Neural cell (in vitro differentiated cells): ENCODE data around the gene RASIP1. TPM values are rescaled to one million over a fixed set of nuclear protein-coding genes. Genes with fewer than 3 reads are reported as not detected.

Source experiments
- H2AFZ ChIP-seq: fragments of 200-600, 300-800 bp; sonication (generic), shearing (Covaris generic); 2 replicates; pipeline ENCODE4 v1.6.0; 2014; ENCODE audit warnings: low read depth, mild to moderate bottlenecking, antibody characterized with exemption, low read length, moderate library complexity
- H3F3A ChIP-seq: fragments of 200-600 bp; shearing (Covaris generic); 2 replicates; pipeline ENCODE4 v1.6.1; 2016; ENCODE audit warnings: mild to moderate bottlenecking, moderate library complexity, mixed read lengths, antibody characterized with exemption, low read length; ENCODE audit not compliant: insufficient read depth, poor library complexity, severe bottlenecking
- H3K27ac ChIP-seq: fragments of 200-600, 300-800 bp; sonication (generic), shearing (Covaris generic); 2 replicates; pipeline ENCODE4 v1.5.1; 2014; ENCODE audit warnings: mild to moderate bottlenecking, low read length, moderate library complexity
- H3K27me3 ChIP-seq: fragments of 300-800, 200-600 bp; sonication (generic), shearing (Covaris generic); 2 replicates; pipeline ENCODE4 v1.6.0; 2014; ENCODE audit warnings: mild to moderate bottlenecking, low read depth, low read length, moderate library complexity; ENCODE audit not compliant: insufficient read depth
- H3K36me3 ChIP-seq: fragments of 300-800, 200-600 bp; sonication (generic), shearing (Covaris generic); 2 replicates; pipeline ENCODE4 v1.5.1; 2014; ENCODE audit warnings: mild to moderate bottlenecking, antibody characterized with exemption, low read length, moderate library complexity; ENCODE audit not compliant: insufficient read depth
- H3K4me2 ChIP-seq: fragments of 300-800, 200-600 bp; sonication (generic), shearing (Covaris generic); 2 replicates; pipeline ENCODE4 v1.6.0; 2014; ENCODE audit warnings: mild to moderate bottlenecking, low read length
- H3K4me3 ChIP-seq: fragments of 300-800, 200-600 bp; sonication (generic), shearing (Covaris generic); 2 replicates; pipeline ENCODE4 v1.5.1; 2014; ENCODE audit warnings: mild to moderate bottlenecking, low read length, moderate library complexity
- H3K79me2 ChIP-seq: fragments of 200-600 bp; shearing (Covaris generic); replicated peaks from 2 replicates; pipeline ENCODE4 v1.6.0; 2014; ENCODE audit warnings: mild to moderate bottlenecking, low read length, moderate library complexity; ENCODE audit not compliant: insufficient read depth
- H3K9ac ChIP-seq: fragments of 300-800, 200-600 bp; sonication (generic), shearing (Covaris generic); 2 replicates; pipeline ENCODE4 v1.6.1; 2016; ENCODE audit warnings: mild to moderate bottlenecking, low read length, mixed read lengths
- H3K9me2 ChIP-seq: fragments of 200-600 bp; shearing (Covaris generic); 2 replicates; pipeline ENCODE4 v1.6.1; 2016; ENCODE audit warnings: mild to moderate bottlenecking, low read length, mixed read lengths; ENCODE audit not compliant: insufficient read depth
- H3K9me3 ChIP-seq: fragments of 200-600, 300-800 bp; sonication (generic), shearing (Covaris generic); 2 replicates; pipeline ENCODE4 v1.6.1; 2016; ENCODE audit warnings: mild to moderate bottlenecking, mixed run types, low read length, moderate library complexity, mixed read lengths
- H4K20me1 ChIP-seq: fragments of 200-600 bp; shearing (Covaris generic); 2 replicates; pipeline ENCODE4 v1.6.1; 2016; ENCODE audit warnings: mild to moderate bottlenecking, mixed run types; ENCODE audit not compliant: insufficient read depth
- EP300 ChIP-seq: fragments of 450-650 bp; conservative IDR thresholded peaks from 2 replicates; pipeline ENCODE4 v1.6.1; 2014; ENCODE audit warnings: antibody characterized with exemption, mild to moderate bottlenecking, moderate library complexity; ENCODE audit not compliant: poor library complexity, severe bottlenecking
- EZH2 ChIP-seq: fragments of 200-600, 300-800 bp; shearing (Covaris generic), sonication (generic); IDR thresholded peaks from 2 replicates; pipeline ENCODE4 v1.6.1; 2014; ENCODE audit warnings: antibody characterized with exemption, low read length, borderline replicate concordance, mild to moderate bottlenecking; ENCODE audit not compliant: insufficient read depth, poor library complexity, severe bottlenecking
- MXI1 ChIP-seq: fragments of 450-650 bp; conservative IDR thresholded peaks from 2 replicates; pipeline ENCODE4 v1.6.1; 2014; ENCODE audit warnings: antibody characterized with exemption, mild to moderate bottlenecking; ENCODE audit not compliant: poor library complexity, severe bottlenecking
- POLR2AphosphoS5 ChIP-seq: IDR thresholded peaks from 2 replicates; pipeline ENCODE4 v1.6.1; 2012
- RAD21 ChIP-seq: fragments of 450-650 bp; conservative IDR thresholded peaks from 2 replicates; pipeline ENCODE4 v1.6.1; 2014; ENCODE audit warnings: antibody characterized with exemption, mild to moderate bottlenecking, moderate library complexity
- SMC3 ChIP-seq: fragments of 450-650 bp; conservative IDR thresholded peaks from 2 replicates; pipeline ENCODE4 v1.6.1; 2014; ENCODE audit warnings: antibody characterized with exemption, mild to moderate bottlenecking, moderate library complexity; ENCODE audit not compliant: poor library complexity
- TAF1 ChIP-seq: IDR thresholded peaks from 2 replicates; pipeline ENCODE4 v1.6.1; 2012; ENCODE audit warnings: low read depth
- polyA plus RNA-seq: library from polyadenylated mRNA; depleted of rRNA; stranded (reverse); fragments of >200 nt; gene quantifications from 2 replicates; pipeline ENCODE4 v1.2.3, GENCODE V29; 2014
- TF ChIP-seq, protein P1 (sequence below): IDR thresholded peaks from 2 replicates; pipeline ENCODE4 v1.6.1; 2012; ENCODE audit warnings: borderline replicate concordance
- TF ChIP-seq, protein P2 (sequence below): fragments of 450-650 bp; IDR thresholded peaks from 2 replicates; pipeline ENCODE4 v1.5.1; 2014; ENCODE audit warnings: antibody characterized with exemption, mild to moderate bottlenecking, moderate library complexity; ENCODE audit not compliant: poor library complexity, severe bottlenecking

Gene RASIP1
- polyA plus RNA-seq, 1 donor from 2014 or later = not detected

DNA sequence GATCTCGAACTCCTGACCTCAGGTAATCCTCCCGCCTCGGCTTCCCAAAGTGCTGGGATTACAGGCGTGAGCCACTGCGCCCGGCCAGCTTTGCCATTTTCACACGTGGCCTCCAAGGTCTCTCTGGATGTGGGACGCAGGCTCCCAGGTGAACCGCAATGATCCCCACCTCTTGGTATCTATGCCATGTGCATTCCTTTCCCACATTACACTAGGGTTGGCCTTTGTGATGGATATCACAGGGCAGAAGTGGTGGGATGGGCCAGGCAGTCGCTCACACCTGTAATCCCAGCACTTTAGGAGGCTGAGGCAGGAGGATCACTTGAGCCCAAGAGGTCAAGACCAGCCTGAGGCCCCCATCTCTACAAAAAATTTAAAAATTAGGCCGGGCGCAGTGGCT lies 37.3 kb upstream of the RASIP1 start:
- Histone ChIP-seq H3K4me3 (no peak overlapping the region), H2AFZ (no peak overlapping the region), H3K9me2 (no peaks in the 10 kb centered on the region), H3K27ac (no peak overlapping the region), H3F3A (no peaks in the 10 kb centered on the region), H3K79me2 (no peaks in the 10 kb centered on the region), H4K20me1 (no peaks in the 10 kb centered on the region), H3K4me2 (no peak overlapping the region), H3K9me3 (no peaks in the 10 kb centered on the region), H3K36me3 (no peaks in the 10 kb centered on the region), H3K27me3 (no peaks in the 10 kb centered on the region), H3K9ac (no peak overlapping the region)
- TF ChIP-seq RAD21 (no peak), POLR2AphosphoS5 (no peak), EP300 (no peak), SMC3 (no peak), MXI1 (no peak), EZH2 (no peak), TAF1 (no peak)
- TF ChIP-seq, protein P1, sequence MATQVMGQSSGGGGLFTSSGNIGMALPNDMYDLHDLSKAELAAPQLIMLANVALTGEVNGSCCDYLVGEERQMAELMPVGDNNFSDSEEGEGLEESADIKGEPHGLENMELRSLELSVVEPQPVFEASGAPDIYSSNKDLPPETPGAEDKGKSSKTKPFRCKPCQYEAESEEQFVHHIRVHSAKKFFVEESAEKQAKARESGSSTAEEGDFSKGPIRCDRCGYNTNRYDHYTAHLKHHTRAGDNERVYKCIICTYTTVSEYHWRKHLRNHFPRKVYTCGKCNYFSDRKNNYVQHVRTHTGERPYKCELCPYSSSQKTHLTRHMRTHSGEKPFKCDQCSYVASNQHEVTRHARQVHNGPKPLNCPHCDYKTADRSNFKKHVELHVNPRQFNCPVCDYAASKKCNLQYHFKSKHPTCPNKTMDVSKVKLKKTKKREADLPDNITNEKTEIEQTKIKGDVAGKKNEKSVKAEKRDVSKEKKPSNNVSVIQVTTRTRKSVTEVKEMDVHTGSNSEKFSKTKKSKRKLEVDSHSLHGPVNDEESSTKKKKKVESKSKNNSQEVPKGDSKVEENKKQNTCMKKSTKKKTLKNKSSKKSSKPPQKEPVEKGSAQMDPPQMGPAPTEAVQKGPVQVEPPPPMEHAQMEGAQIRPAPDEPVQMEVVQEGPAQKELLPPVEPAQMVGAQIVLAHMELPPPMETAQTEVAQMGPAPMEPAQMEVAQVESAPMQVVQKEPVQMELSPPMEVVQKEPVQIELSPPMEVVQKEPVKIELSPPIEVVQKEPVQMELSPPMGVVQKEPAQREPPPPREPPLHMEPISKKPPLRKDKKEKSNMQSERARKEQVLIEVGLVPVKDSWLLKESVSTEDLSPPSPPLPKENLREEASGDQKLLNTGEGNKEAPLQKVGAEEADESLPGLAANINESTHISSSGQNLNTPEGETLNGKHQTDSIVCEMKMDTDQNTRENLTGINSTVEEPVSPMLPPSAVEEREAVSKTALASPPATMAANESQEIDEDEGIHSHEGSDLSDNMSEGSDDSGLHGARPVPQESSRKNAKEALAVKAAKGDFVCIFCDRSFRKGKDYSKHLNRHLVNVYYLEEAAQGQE = no peak
- TF ChIP-seq, protein P2, sequence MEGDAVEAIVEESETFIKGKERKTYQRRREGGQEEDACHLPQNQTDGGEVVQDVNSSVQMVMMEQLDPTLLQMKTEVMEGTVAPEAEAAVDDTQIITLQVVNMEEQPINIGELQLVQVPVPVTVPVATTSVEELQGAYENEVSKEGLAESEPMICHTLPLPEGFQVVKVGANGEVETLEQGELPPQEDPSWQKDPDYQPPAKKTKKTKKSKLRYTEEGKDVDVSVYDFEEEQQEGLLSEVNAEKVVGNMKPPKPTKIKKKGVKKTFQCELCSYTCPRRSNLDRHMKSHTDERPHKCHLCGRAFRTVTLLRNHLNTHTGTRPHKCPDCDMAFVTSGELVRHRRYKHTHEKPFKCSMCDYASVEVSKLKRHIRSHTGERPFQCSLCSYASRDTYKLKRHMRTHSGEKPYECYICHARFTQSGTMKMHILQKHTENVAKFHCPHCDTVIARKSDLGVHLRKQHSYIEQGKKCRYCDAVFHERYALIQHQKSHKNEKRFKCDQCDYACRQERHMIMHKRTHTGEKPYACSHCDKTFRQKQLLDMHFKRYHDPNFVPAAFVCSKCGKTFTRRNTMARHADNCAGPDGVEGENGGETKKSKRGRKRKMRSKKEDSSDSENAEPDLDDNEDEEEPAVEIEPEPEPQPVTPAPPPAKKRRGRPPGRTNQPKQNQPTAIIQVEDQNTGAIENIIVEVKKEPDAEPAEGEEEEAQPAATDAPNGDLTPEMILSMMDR = no peak

DNA sequence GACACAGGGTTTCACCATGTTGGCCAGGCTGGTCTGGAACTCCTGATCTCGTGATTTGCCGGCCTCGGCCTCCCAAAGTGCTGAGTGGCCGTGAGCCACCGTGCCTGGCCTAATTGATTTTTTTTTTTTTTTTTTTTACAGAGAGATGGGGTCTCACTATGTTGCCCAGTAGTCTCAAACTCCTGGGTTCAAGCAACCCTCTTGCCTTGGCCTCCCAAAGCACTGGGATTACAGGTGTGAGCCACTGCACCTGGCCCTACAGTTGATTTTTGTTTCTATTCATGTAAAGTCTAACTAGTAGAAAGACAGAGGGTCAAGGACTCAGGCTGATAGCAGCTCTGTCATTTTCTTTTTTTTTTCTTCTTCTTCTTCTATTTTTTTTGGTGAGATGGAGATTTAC lies 36.7 kb upstream of the RASIP1 start:
- H3K27me3 ChIP-seq = no peaks in the 10 kb centered on the region
- no peaks in the 10 kb centered on the region for H4K20me1 ChIP-seq
- H3F3A ChIP-seq = no peaks in the 10 kb centered on the region
- TF ChIP-seq MXI1 (no peak), RAD21 (no peak), TAF1 (no peak), EP300 (no peak), POLR2AphosphoS5 (no peak)
- TF ChIP-seq, protein P2 = no peak
- TF ChIP-seq, protein P1 = no peak
- no peak overlapping the region for H3K9ac ChIP-seq
- H3K27ac ChIP-seq = no peak overlapping the region
- H3K4me2 ChIP-seq = no peak overlapping the region
- no peak overlapping the region for H2AFZ ChIP-seq
- H3K36me3 ChIP-seq = no peaks in the 10 kb centered on the region
- no peaks in the 10 kb centered on the region for H3K79me2 ChIP-seq
- no peak overlapping the region for H3K4me3 ChIP-seq
- no peaks in the 10 kb centered on the region for H3K9me3 ChIP-seq
- H3K9me2 ChIP-seq = no peaks in the 10 kb centered on the region
